Activated naive CD4-positive, alpha-beta T cell treated with anti-CD3 and anti-CD28 coated beads, Interleukin-2, amount 50 U/mL, for 16 hours (primary cell): ENCODE measurements around the gene HNRNPU.
A peak's percentile ranks its signal among the peaks of the same experiment; 100 is the strongest.
"Not testable (repeated sequence)": the region's sequence is repeated elsewhere in the genome, so short reads cannot be mapped to it uniquely, and the experiment has no call there.

ENCODE experiments used
- DNase-seq: peaks from one replicate; pipeline ENCODE4 v3.0.0-alpha.2; 2020

The HNRNPU gene

GRCh38 chr1:244839656-244840055, 24.7 kb downstream of the HNRNPU start:
- DNase-seq = no peak

- no peak for DNase-seq
Measured at GRCh38 chr1:244837597-244838258, 26.6 kb downstream of the HNRNPU start.

- no peak for DNase-seq
Measured at GRCh38 chr1:244836584-244836983, 27.8 kb downstream of the HNRNPU start.

GRCh38 chr1:244836135-244836521, 28.2 kb downstream of the HNRNPU start:
- no peak for DNase-seq

- peak; percentile 91 for DNase-seq
Measured at GRCh38 chr1:244835276-244836134, 28.8 kb downstream of the HNRNPU start, which contains the start of gene COX20. TSS of gene COX20 (plus strand) at chr1:244835658. CDS start at chr1:244835715, 57 bp downstream.

GRCh38 chr1:244834543-244835275, 29.6 kb downstream of the HNRNPU start:
- DNase-seq = peak; percentile 89

GRCh38 chr1:244833734-244834542, 30.4 kb downstream of the HNRNPU start:
- DNase-seq = peak; percentile 56

GRCh38 chr1:244833260-244833659, 31.1 kb downstream of the HNRNPU start:
- not testable (repeated sequence) for DNase-seq

- no peak for DNase-seq
Measured at GRCh38 chr1:244830639-244831038, 33.7 kb downstream of the HNRNPU start.

GRCh38 chr1:244826712-244827111, 37.6 kb downstream of the HNRNPU start:
- no peak for DNase-seq

GRCh38 chr1:244822878-244823277, 41.5 kb downstream of the HNRNPU start:
- DNase-seq = no peak

GRCh38 chr1:244821134-244821533, 43.2 kb downstream of the HNRNPU start:
- DNase-seq = no peak

- no peak for DNase-seq
Measured at GRCh38 chr1:244820131-244820530, 44.2 kb downstream of the HNRNPU start.

- DNase-seq = no peak
Measured at GRCh38 chr1:244817415-244817894, 46.9 kb downstream of the HNRNPU start.

- DNase-seq = no peak
Measured at GRCh38 chr1:244815600-244816099, 48.7 kb downstream of the HNRNPU start.

- no peak for DNase-seq
Measured at GRCh38 chr1:244813327-244813726, 51.0 kb downstream of the HNRNPU start.

GRCh38 chr1:244810221-244810620, 54.1 kb downstream of the HNRNPU start:
- no peak for DNase-seq

GRCh38 chr1:244807138-244807537, 57.2 kb downstream of the HNRNPU start:
- no peak for DNase-seq

GRCh38 chr1:244804841-244805240, 59.5 kb downstream of the HNRNPU start:
- no peak for DNase-seq

GRCh38 chr1:244802556-244803239, 61.6 kb downstream of the HNRNPU start:
- DNase-seq = no peak

- no peak for DNase-seq
Measured at GRCh38 chr1:244802041-244802440, 62.3 kb downstream of the HNRNPU start.

GRCh38 chr1:244801246-244801645, 63.1 kb downstream of the HNRNPU start:
- DNase-seq = peak; percentile 55
